CD4-positive, alpha-beta T cell treated with Interleukin-17A for 1 hour (primary cell): ENCODE results near the gene VSIR.

Experiments
- DNase-seq: peaks from one replicate; pipeline ENCODE4 v3.0.0-alpha.2; 2020

The VSIR gene

DNA sequence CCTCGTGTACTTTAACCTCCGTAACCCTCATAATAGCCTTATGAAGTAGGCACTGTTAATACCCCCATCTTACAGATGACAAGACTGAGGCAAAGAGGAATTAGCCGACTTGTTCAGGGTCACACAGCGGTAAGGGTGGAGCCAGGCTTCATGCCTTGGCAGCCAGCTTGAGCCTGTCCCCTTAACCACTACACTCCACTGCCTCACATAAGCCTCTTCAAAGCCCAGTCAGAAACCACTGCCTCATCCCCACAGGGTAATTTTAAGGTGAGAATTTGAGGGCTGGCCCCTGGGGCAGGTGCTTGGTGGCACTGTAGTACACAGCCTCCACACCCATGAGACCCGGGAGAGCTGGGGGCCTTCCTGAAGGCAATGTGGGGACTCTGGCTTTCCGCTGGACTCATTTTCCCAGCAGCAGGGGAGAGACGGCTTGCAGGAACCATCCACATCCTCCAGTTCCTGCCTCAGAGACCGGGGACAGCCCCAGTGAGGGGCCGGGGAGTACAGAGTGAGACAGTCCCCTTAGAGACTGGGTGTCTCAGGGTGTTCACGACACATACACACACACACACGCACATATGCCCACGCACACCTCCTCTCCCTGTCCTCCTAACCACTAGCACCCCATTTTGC, 46.1 kb downstream of the VSIR start:
- DNase-seq: peak; percentile 76

DNA sequence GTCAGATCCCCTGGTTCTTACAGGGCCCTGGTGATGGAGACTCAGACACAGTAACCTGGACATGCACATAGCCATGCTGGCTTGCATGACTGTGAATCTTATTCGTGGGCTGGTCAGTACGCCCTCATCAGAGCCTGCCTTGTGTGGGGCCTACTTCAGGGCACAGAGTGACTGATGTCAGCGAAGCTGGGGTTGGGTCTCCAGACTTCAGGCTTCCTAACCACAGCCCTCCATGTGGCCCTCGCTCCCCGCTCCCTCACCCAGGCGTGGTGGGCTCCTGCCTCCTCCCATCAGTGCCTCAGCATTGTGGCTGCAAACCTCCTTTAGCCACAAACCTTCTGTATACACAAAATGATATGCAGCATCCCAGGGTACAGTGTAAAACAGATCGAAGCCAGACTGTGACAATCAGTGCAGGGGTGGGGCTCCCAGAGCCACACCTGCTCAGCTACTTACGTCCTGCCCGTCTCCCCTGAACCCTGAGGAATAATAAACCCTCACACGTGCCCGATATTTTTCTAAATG, 46.7 kb downstream of the VSIR start:
- peak; percentile 59 for DNase-seq

DNA sequence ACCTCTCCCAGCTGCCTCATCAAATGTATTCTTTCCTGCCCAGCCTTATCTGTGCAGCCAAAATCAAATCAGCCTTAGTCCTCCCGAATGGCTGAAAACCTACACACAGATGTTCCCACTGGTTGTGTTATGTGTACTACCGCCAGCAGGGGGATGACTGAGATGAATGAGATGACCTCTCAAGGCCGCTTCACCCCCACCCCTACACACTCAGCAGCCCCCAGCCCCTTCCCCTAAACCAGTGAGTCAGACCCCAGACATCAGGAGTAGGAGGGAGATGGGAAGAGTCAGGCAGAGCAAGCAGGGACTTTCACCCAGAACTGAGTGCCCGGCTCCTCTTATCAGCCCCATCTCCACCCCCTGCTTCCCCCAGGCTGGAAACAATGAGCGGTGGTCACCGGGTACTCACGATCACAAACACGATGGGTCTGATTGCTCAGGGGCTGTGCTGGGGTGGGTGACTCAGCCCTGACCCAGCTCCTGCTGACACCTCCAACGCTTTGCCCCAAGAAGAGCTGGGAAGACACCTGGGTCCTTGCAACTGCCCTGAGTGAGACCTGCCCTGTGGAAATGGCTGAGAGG, 47.2 kb downstream of the VSIR start:
- peak; percentile 64 for DNase-seq

DNA sequence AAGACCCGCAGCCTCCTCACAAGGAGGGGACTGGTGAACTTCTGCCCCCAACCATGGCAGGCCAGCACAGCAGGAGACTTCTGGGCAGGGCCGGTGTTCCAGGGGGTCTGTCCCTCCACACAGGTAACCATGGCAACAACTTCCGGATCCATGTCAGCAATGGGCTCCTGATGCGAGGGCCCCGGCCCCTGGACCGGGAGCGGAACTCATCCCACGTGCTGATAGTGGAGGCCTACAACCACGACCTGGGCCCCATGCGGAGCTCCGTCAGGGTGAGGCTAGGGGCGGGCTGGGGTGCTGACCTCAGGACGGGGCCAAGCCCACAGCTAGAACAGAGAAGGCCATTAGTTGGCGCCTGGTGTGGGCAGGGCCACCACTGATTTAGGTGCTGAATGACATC, 48.1 kb downstream of the VSIR start:
- no peak for DNase-seq

DNA sequence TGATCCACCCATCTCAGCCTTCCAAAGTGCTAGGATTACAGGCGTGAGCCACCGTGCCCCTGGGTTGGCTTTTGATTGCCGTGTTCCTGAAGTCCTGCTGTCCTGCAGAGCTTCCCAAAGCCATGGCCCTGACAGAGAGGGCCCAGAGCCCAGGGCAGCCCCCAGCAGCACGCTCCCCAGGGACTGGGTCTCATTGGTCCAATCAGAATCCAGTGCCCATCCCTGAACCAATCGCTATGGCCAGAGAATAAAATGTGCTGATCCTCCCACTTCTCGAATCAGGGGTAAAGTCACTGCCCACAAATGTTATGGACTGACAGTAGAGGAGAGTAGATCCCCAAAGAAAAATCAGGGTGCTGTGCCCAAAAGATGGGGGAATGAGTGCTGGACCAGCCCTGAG, 48.8 kb downstream of the VSIR start:
- no peak for DNase-seq

DNA sequence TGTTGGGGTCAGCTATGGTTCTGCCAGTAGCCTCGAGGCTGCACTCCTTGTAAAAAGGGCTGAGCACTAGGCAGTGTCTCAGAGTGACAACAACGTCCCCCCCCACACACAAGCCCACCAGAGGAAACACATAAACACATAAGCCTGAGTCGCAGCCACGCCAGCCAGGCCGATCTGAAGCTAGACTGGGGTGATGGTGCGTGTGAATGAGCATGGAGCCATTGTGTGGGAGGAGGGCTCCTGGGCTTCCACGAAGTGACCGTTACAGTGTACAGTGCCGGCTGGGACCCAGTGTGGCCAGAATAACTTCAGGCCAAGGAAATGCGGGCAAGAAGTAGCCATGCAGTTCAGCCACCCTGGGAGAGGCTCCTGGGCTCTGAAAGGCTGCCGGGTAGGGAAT, 50.0 kb downstream of the VSIR start:
- no peak for DNase-seq

DNA sequence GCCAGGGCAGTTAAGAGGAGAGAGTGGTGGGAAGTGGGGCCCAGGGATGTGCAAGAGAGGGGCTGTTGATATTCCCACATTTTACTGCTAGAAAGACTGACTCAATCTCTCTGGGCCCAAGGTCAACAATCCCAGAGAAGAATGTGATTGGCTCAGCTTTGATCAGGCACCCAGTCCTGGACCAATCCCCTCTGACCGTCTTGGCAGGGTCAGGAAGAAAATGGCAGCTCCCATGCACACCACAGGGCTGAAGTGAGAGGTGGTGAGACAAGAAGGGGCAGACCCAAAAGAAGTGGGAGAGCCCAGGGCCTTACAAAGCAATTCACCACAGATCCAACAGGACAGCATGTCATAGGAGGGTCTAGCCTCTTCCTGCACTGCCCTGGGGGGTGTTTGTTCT, 50.5 kb downstream of the VSIR start:
- no peak for DNase-seq

DNA sequence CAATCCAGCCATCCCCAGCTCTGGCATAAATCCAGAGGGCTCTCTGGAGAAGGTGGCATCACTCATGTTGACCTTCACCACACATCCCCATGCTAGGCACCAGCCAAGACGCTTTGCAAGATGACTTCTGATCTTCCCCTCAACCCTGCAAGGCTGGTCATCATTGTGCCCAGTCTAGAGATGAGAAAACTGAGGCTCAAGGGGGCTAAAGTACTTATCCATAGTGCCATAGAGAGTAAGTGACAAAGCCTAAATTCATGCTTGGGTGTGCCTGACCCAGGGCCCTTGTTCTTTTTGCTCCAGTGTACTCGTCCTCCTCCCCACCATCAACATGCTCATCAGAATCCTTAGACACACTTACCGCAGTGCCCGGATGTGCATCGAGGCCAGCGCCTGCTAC, 52.0 kb downstream of the VSIR start:
- no peak for DNase-seq

DNA sequence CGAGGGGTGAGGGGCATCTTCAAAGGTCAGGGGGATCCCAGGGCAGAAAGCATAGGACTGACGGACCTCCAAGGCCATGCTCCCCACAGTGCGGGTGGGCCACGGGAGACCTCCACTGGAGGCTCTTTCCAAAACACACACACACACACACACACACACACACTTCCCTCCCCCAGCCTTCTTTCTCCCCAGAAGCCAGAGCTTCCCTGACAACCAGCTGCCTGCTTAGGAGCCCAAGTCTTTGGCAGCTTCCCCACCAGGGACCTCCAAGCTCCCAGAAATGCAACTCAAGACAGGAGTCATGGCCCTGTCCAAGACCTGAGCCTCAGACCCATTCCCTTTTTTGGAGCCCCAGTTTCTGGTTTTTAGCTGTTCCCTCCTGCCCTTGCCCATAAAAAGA, 53.0 kb downstream of the VSIR start:
- no peak for DNase-seq

DNA sequence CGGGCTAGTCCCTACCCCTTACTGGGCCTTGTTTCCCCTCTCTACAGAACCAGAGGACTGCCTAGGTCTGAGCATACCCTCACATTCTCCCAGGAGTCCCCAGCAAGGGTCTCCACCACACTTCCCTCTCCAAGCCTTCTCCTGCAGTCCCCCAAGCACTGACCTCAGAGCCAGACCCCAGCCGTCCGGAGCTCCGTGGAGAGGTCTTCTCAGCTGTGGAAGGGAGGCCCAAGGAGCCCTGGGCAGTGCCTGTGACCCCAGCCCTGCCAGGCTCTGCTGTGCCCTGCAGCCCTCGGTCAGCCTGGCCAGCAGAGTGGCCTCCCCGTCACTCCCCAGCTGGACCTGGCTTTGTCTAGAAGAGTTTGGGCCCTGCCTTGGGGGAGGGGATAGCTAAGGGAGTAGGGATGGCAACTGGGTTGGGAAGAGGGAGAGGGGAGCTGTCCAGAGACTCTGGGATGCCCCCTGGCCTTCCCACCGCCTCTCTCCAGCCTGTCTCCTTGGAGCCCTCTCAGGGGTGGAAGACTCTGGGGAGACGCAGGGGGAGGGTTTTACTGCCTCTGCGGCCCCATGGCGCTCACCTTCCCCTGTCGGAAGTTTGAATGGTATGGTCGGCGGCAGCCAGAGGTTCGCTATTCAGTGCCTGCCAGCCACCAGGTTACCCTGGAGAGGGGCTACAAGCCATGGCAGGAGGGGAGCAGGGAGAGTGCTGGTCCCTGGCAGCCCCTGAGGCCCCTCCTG, 53.7 kb downstream of the VSIR start, which contains the start of gene C10orf105:
TSS of gene C10orf105 (minus strand) at position 315 of the 738 bp plus-strand sequence. CDS start 3,441 bp downstream, outside the sequence.
- DNase-seq: no peak

DNA sequence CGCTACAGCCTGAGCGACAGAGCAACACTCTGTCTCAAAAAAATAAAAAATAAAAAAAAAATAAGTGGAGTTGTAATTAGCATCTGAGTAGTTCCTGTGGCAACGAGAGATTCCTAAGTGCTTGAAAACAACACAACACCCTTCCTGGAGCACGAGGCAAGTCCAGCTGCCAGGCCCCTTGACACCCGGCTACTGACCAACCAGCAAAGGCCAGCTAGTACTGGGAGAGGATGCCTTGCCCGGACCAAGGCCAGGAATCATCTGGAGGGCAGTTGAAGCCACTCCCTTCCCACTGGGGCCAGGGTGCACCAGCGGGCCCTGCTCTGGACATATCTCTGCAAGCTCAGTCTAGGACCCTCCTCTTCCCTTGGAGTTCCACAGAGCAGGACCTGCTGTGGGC, 54.3 kb downstream of the VSIR start:
- DNase-seq: no peak

DNA sequence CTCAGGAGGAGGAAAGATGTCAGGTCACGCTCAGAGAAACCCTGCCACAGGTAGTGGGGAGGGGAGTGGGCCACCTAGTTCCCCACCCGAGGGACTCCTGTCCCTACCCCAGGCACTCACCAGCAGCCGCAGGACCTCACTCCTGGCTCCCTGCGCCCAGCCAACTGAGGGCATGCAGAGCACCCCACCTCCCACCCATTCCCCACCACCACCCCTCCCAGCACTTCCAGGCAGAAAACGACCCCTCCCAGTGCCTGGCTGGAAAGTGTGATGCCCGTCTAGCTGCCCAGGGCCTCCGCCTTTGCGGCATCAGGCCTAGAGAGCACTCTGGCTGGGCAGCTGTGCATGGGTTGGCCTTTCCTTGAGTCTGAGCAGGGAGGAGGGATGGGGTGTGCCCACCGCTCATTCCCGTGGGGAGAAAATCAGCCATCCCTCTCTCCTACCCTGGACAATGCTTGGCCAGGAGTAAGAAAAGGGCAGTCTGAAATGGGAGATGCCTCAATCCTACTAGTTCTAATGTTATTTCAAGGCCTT, 55.1 kb downstream of the VSIR start:
- no peak for DNase-seq

DNA sequence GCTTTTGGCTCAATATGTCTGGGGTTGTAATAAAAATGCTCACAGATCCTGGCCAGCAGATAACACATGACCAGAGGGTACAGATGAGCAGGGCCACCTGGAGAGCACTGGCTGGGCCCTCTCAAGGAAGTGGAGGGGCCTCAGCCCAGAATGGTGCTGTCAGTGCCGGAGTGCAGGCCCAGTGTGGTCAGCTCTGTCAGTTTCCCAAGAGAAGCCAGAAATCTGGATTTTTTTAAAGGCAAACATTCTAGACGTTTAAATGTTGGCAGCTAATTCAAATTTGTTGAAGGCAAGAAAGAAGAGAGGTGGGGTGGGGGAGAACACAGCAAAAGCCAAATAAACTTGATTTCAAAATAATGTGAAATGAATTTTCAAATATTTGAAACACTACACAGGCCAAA, 55.8 kb downstream of the VSIR start:
- no peak for DNase-seq

DNA sequence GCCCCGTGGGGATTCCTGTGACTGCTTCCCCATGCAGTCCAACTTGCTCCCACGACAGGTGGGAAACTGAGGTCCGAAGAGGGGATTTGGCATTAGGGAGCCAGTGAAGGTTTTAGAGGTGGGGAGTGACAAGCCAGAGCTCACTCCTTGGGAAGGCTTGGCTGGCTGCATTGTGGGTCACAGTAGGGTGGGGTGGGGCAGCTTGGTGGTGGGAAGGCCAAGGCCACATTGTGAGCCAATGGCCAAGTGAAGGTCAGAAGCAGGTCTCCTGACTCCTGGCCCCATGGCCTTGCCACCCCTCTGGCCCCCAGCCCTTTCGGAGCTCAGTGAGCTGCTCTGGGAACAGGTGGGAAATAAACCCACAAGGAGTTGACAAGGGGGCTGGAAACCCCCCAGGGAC, 56.3 kb downstream of the VSIR start:
- no peak for DNase-seq

DNA sequence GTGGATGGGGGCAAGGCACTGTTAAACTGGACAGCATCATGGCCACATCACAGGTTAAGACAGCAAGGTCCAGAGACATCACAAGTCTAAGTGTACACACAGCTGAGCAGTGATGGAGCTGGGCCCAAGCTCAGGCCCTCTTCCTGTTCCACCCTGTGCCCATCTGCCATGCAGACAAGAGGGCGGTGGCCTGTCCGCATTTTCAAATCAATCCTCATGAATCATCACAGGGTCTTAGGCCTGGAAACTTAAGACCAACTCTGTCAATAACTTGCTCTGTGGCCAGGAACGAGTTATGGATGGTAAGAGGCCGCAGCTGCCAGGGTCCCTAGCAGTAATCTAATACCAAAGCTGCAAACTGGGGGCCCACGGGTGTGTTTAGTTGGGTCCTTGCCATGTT, 56.9 kb downstream of the VSIR start:
- no peak for DNase-seq

DNA sequence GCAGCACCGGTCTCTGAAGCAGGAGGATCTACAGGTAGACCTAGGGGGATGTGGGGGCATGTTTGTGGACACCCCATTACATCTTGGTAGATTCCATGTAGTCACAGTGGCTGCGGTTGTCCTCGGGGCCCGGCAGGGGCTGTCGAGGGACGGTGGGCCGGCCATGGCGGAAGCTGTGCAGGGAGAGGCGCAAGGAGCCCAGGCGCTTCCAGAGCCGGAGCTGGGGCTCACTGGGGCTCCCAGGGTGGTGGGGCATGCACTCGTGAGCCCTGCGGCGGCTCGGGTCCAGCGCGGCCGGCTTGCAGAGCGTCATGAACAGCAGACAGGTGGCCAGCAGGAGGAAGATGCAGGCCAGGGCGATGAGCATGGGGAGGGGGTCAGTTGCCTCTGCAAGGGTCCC, 57.5 kb downstream of the VSIR start:
- no peak for DNase-seq

DNA sequence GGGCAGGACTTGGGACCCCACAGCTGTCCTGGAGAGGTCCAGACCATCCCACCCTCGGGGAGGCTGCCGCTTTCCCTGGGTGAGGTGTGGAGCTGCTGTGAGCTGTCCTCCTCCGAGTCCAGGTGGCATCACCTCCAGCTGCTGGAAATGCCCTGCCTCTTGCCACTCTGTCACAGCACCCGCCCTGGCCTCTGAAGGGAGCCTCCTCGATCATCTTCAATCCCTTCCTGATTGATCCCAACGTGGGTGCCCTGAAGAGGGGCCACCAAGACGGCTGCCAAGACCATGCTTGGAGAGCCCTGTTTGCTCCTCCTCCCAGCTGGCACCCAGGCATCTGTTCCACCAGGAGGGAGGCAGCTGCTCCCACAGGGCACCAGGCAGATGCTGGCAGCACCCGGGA, 58.3 kb downstream of the VSIR start:
- no peak for DNase-seq

DNA sequence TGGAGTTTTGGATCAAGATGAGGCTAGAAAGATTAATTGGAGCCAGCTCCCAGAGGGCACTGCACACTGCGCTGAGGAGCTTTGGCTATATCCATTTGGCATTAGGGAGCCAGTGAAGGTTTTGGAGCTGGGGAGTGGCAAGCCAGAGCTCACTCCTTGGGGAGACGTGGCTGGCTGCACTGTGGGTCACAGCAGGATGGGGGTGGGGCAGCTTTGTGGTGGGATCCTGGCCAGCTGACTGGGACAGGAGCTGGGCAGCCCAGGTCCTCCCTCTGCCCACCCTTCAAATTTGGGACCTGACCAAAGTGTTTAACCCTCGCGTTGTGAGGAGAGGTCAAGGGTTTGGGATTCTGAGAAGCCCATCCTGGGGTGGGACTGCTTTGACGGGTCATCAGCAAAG, 58.7 kb downstream of the VSIR start:
- no peak for DNase-seq

DNA sequence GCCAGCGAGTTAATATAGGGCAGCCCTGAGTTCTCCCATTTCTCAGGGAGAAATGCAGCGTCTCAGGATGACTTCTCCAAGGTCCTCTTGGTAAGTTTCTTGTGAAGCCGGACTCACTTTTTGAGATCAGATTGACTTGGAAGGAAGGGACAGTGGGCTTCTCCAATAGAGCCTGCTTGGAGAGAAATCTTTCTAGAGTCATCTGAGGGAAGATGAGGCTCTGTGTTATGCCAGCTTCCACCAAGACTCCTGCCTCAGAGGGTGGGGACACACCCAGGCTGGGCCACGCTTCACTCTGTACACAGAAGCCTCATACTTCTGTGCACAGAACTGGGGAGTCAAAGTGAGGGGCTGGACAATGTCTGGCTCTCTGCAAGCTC, 59.3 kb downstream of the VSIR start:
- no peak for DNase-seq

DNA sequence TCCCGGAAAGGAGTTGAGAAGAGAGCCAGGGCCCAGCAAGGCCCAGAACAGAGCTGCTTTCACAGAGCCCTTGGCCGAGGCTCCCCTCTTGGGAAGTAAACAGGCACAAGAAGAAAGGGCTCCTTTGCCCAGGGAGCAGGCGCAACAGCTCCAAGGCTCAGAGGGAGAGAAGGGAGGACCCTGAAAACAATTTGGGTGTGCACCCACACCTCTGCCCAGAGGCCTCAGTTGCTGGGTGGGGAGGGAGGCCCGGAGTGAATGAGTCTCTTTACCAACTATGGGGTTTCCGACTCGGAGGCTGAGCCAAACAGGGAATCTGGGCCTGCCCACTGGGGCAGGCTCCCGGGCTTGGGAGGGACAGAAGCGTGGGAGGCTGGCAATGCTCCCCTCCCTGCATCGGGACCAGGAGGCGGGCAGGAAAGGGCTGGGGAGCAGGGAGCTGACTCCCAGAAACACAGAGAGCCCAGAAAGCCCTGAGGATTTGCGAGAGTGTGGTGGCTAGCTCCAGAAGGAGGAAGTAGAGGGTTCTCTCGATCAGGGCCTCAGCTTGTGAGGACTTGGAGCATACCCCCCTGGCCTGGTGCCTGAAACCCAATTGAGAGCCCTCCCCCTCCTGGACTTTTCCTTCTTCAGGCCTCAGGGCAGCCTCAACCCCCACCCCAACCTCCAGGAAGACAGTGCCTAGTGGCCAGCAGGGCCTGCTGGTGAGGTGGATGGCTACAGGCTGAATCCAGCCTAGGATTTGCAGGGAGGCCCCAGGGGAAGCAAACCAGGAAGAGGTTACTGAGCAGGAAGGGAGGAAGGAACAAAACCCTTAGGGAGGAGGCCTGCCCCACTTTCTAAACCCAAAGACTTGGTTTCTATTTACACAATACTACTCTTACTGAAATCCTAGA, 59.9 kb downstream of the VSIR start:
- DNase-seq: peak; percentile 57

DNA sequence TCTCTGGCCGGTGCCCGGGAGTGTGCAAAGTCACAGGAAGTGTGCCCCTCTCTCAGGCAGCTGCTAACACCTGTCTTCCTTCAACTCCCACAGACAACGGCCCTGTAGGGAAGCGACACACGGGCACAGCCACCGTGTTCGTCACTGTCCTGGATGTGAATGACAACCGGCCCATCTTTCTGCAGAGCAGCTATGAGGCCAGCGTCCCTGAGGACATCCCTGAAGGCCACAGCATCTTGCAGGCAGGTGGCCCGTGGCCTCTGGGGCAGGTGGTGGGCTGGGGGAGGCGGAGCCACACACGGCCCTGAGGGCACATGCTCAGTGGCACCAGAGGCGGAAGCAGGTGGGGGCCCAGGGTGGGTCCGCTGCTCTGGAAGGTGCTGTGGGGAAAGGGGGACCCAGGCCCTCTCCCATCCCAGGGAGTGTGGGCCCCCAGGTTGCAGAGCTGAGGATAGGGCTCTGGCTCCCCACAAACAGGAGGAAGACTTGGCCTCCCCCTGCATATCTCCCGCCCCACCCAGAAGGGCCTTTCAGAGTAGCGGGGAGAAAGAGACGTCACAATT, 60.7 kb downstream of the VSIR start:
- DNase-seq: no peak

DNA sequence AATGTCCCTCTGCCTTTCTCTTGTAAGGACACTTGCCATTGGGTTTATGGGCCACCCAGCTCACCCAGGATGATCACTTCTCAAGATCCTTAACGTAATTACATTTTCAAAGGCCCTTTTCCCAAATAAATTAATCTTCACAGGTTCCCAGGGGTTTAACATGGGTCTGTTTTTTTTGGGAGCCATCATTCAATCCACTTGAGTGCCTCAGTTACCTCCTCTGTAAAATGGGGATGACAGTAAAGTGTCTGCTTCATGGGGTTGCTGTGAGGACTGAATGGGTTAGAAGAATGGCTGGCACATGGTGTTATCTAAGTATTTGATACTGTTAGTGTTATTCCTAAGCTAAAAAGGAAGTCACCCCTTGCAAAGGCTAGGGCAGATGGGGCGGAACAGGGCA, 61.1 kb downstream of the VSIR start:
- no peak for DNase-seq
